Measurements from ENCODE around the gene RAB3IL1.

The RAB3IL1 gene

GRCh38 chr11:61930933-61931332 is 13.6 kb upstream of the RAB3IL1 start:
- no peak for DNase-seq (ENCODE audit: low read depth in 1 of 2, low spot score in 1 of 2)
- Histone ChIP-seq H3K27ac (replicated peaks) (no peak overlapping the region), H3K27me3 (ENCODE audit: insufficient read depth, poor library complexity, severe bottlenecking) (peaks cover 4% of the 10 kb centered on the region), H3K4me3 (replicated peaks; ENCODE audit: insufficient read depth, low read length) (no peak overlapping the region)
- TF ChIP-seq REST (IDR thresholded peaks at IDR 0.05; ENCODE audit: insufficient replicate concordance, low read depth): no peak

GRCh38 chr11:61928606-61929005 is 11.2 kb upstream of the RAB3IL1 start:
- DNase-seq (ENCODE audit: low read depth in 1 of 2, low spot score in 1 of 2): no peak
- peaks cover 4% of the 10 kb centered on the region for H3K27me3 ChIP-seq (ENCODE audit: insufficient read depth, poor library complexity, severe bottlenecking)
- H3K4me3 ChIP-seq (replicated peaks; ENCODE audit: insufficient read depth, low read length): no peak overlapping the region
- TF ChIP-seq GABPA (IDR thresholded peaks at IDR 0.05; ENCODE audit: low read depth) (no peak), SPI1 (IDR thresholded peaks at IDR 0.05; ENCODE audit: borderline replicate concordance, low read depth) (no peak)
- H3K27ac ChIP-seq (replicated peaks): no peak overlapping the region

- no peak overlapping the region for H3K4me3 ChIP-seq (replicated peaks; ENCODE audit: insufficient read depth, low read length)
- peaks cover 4% of the 10 kb centered on the region for H3K27me3 ChIP-seq (ENCODE audit: insufficient read depth, poor library complexity, severe bottlenecking)
- TF ChIP-seq SPI1 (IDR thresholded peaks at IDR 0.05; ENCODE audit: borderline replicate concordance, low read depth) (no peak), REST (IDR thresholded peaks at IDR 0.05; ENCODE audit: insufficient replicate concordance, low read depth) (no peak), POLR2AphosphoS5 (IDR thresholded peaks at IDR 0.05; ENCODE audit: low read depth) (no peak), GABPA (IDR thresholded peaks at IDR 0.05; ENCODE audit: low read depth) (no peak), CTCF (IDR thresholded peaks at IDR 0.05; ENCODE audit: insufficient read depth, low read length) (no peak)
- H3K27ac ChIP-seq (replicated peaks): no peak overlapping the region
- DNase-seq (ENCODE audit: low read depth in 1 of 2, low spot score in 1 of 2): no peak
Measured at GRCh38 chr11:61927501-61927900, 10.1 kb upstream of the RAB3IL1 start.

GRCh38 chr11:61926235-61926634 is 8.9 kb upstream of the RAB3IL1 start:
- no peak for TF ChIP-seq REST (IDR thresholded peaks at IDR 0.05; ENCODE audit: insufficient replicate concordance, low read depth)
- no peak for TF ChIP-seq GABPA (IDR thresholded peaks at IDR 0.05; ENCODE audit: low read depth)
- TF ChIP-seq SPI1 (IDR thresholded peaks at IDR 0.05; ENCODE audit: borderline replicate concordance, low read depth): no peak
- TF ChIP-seq CTCF (IDR thresholded peaks at IDR 0.05; ENCODE audit: insufficient read depth, low read length): no peak
- no peak for TF ChIP-seq POLR2AphosphoS5 (IDR thresholded peaks at IDR 0.05; ENCODE audit: low read depth)
- no peak for DNase-seq (ENCODE audit: low read depth in 1 of 2, low spot score in 1 of 2)

More at GRCh38 chr11:61926235-61926634, 8.9 kb upstream of the RAB3IL1 start:
- peaks cover 2% of the 10 kb centered on the region for H3K27me3 ChIP-seq (ENCODE audit: insufficient read depth, poor library complexity, severe bottlenecking)
- no peak overlapping the region for H3K27ac ChIP-seq (replicated peaks)
- H3K4me3 ChIP-seq (replicated peaks; ENCODE audit: insufficient read depth, low read length): no peak overlapping the region

All from HL-60 (cell line).